ENCODE measurements around the gene ALOX5AP.

The ALOX5AP gene

DNA sequence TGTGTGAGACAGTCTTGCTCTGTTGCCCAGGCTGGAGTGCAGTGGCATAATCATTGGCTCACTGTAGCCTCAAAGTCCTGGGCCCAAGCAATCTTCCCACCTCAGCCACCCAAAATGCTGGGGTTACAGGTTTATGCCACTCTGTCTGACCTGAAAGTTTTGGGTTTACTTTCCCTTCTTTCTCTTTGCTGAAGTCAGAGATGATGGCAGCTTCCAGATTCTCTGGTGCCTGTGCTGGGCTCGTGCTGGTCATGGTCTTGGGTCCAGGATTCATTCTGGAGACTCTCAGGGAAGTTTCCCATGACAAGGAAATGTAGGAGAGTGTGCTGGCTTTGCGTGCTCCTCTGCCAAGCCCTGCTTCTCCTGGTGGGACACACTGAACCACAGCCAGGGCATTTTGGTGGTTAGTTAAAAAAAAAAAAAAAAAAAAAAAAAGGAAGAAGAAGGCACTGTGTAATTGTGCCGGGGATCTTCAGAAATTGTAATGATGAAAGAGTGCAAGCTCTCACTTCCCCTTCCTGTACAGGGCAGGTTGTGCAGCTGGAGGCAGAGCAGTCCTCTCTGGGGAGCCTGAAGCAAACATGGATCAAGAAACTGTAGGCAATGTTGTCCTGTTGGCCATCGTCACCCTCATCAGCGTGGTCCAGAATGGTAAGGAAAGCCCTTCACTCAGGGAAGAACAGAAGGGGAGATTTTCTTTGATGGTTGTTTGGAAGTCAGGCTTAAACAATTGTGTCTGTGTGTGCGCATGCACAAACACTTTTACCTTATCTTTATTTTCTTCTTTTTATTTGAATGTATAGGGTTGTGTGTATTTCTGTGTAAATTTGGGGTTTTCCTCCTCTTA is at the start of gene ALOX5AP:
TSS of gene ALOX5AP (plus strand) at position 519 of the 847 bp plus-strand sequence. CDS start at position 582, 63 bp downstream.
- DNase-seq = peak in 1 of 2 donors; percentile 26

DNA sequence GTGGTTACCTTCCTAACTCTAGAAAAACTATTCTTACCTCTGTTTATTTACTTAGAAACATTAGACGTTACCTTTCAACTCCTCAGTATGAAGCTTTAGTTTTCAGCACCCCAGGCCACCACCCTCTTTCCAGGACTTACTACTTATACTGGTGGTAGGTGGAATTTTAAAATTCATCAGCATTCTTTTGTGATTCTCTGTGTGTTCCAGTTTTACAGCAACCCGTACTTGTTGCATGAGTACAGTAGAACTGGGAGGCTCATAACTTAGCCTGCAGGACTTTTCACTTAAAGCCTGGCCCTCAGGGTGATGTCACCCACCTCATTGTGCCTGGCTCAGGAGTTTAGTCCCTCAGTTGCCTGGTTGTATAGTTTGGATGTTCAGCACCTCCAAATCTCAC is 49.4 kb upstream of the ALOX5AP start:
- DNase-seq = no peak

DNA sequence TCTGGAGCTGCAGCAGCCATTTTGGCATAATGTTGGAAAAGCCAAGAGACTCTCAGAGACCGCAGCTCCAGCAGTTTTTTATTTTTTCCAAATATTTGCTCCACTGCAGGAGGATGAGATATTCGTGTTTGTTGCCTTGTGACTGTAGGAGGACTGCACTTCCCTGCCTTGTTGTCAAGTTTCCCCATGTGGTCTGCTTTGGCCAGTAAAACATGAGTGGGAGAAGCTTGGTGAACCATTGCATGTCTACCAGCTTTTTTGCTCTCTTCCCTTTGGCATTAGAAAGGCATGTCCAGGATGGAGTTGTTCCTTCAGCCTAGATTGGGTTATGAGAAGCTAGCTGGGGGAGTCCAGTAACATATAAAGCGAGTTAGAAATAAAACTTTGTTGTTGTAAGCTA is 47.7 kb upstream of the ALOX5AP start:
- no peak for DNase-seq

DNA sequence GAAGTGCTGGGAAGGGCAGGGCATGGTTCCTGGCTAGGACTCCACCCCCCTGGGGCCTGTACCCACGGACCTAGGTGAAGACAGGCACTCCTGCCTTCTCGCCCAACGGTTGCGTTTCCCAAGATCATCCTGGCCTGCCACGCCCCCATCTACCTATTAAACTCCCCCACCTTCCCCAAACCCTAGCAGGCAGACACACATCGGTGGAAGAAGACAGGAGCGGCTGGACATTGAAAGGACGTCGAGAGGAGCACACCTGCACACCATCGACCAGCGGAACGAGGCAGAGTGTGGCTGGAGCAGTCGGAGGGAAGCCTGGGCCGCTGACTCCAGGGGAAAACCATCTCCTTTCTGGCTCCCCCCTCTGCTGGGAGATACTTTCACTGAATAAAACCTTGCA is 45.6 kb upstream of the ALOX5AP start:
- DNase-seq = no peak

DNA sequence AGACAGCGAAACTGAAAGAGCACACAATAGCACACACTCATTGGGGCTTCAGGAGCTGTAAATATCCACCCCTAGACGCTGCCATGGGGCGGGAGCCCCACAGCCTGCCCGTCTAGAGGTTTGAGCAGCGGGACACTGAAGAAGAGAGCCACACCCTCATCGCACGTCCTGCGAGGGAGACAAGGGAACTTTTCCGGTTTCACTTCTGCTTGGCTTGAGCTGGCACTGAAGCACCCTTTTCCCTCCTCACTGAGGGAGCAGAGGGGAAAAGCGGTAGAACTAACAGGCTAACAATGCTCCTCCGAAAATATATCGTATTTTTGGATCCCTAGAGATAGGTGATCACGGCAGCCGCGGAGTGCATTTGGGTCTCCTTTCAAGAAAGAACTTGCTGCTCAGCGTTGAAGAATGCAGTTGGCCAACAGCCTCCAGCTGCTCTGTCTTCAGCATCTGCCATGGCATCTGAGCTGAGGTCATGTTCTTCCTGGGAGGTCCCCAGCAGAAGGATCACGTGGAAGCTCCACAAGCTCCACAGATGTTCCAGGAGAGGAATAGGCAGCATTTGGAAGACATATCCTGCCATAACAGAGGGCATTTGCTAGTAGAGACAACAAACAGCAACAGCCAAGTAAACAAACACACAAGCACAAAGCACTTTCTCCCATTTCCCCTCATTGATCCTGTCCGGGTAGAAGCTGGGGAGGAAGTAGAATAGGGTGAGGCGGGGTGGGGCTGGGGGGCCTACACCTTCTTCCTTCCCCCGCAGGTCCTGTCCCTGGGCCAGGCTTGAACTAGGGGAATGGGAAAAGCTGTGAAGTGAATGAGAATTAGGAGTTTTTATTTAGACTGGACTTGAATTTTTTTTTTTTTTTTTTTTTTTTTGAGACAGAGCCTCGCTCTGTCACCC is 44.8 kb upstream of the ALOX5AP start:
- no peak for DNase-seq

DNA sequence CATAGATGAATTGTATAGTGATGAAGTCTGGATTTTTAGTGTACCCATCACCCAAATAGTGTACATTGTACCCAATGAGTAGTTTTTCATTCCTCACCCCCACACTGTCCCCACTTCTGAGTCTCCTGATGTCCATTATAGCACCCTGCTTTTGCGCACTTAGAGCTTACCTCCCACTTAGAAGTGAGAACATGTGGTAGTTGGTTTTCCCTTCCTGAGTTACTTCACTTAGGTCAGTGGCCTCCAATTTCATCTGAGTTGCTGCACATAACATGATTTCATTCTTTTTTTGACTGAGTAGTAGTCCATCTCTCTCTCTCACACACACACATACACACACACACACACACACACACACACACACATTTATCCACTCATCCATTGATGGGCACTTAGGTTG is 43.2 kb upstream of the ALOX5AP start:
- no peak for DNase-seq

DNA sequence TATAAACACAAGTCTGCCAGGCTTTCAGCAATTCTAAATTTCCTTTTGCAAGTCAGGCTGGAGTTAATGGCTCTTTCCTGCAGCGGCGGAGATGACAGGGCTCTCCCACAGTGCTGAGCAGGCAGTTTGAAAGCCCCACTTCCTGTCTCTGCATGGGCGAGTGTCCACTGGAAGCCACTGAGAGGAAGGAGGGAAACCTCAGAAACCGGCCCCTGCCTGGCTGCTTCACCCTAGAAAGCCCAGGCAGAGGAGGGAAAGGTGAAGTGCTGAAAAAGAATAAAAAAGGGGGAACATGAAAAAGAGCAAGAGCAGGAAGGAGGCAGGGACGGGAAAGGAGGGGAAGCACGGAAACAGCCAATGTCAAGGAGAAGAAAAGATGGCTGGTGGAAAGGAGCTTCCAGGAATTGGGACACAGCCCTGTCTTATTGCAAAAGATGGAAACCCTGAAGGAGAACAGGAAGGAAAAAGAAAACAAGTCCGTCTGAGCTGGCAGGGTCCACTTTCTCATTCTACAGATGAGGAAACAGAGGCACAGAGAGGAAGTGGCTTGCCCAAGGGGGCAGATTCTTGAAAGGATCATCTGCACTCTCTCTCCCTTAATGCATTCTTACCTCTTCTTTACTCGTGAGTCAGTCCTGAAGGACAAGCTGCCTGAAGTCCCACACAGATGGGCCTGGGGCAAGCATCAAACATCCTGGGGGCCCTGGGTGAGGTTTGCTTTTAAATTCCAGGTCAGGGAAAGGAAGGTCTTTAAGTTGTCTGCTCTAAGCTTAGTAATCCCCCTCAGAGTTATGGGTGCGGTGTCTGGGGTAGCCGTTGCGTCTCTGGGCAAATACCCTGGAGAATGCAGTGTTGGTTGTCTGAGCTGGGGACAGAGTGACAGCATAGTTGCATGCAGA is 38.8 kb upstream of the ALOX5AP start:
- DNase-seq = no peak

DNA sequence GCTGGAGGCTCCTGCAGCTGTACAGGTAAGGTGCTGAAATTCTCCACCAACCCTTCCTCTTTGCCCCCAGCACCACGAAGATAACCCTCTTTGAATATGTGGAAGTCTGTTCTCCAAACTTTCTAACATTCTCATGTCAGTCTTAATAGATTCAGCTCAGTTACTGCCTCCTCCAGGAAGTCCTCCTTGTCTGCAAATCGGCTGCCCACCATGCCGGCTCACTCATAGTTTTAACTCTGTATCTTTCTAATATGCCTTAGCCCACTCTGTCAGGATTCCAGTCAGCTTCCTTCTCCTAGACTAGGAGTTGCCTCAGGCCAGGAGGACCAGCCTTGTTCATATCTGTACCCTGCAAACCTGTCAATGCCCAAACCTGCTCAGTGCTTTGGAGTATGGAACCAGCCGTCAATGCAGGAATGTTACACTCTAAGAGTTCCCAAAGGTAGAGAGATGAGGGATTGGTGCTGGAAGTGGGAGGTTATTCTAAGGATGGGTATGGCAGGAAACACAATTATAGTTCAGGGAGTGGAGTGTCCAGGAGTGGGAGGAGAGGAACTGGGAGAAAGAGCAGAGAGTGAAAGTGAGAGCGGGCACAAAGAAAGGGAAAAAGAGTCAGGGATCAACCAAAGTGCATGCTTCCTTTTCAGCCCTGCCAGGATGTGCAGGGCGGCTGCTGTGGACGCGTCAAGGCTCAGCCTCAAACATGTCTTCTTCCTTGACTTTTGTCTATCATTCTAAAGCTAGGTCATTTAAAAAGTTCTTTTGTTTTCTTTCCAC is 38.0 kb upstream of the ALOX5AP start:
- no peak for DNase-seq

DNA sequence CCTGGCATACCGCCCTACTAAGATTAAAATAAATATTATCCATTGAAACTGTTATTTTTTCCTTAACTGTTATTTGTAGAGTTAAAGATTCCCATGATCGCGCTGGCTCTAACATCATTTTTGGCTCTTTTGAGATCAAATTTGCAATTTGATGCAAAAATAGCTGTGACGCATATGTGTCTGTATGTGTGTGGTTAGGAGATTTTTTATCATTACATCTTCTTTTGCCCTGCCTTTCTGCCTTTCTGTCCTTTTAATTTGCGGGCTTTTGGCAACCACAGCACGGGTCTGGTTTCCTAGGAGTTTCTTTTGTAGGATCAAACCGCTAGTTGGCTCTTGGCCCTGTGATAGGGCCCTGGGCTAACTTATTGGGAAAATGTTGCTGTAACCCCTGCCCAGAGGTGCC is 37.3 kb upstream of the ALOX5AP start:
- no peak for DNase-seq

DNA sequence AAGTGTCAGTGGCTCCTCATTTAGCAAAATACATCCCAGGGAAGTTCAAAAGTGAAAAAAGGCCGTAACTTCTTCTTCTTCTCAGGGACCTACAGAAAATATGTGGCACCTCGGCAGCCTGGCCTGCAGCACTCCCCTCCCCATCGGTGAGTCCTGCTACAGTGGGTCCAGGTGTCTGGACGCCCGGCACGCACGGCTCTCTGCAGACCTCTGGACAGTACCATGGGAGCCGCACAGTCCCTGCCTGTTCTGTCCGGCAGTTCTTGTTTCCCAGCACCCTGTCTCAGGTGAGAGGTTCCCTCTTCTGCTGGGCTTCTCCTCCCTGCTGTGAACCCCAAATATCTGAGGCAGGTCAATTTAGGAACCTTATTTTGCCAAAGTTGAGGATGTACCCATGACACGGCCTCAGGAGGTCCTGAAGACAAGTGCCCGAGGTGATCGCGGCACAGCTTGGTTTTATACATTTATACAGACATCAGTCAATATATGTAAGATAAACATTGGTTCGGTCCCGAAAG is 36.8 kb upstream of the ALOX5AP start:
- DNase-seq = no peak

DNA sequence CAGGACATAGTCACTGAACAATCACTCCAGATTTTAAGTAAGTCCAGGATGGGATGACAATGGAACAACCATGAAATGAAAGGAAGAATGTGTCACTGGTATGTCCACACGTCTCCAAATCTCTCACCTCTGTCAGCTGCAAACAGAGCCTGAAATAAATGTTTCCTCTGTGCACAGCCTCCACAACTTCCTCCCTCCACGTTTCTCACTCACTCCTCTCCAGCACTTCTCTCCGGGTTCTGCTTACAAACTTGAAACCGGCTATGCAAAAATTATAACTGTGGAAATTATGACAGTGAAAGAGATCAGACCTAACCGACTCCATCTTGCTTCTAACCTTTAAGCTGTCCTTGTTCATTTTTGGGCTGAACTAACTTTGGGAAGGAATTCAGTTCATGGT is 35.0 kb upstream of the ALOX5AP start:
- DNase-seq = no peak

DNA sequence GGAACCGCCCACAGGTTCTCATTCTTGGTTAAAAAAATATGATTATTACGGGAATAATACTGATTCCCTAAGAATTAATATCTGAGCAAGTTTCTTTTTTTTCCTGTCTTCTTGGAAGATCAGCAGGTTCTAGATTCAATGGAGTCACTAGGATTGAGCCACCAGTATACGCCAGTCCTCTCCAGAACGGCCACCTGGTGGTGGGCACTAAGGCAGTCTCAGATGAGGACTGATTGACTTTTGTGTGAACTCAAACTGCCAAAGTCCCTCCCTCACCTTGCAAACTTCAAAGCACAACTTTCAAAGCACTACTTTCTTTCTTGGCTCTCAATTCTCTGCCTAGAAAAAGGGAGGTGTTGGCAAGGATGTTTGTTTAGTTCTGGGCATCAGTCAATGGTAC is 33.3 kb upstream of the ALOX5AP start:
- no peak for DNase-seq

DNA sequence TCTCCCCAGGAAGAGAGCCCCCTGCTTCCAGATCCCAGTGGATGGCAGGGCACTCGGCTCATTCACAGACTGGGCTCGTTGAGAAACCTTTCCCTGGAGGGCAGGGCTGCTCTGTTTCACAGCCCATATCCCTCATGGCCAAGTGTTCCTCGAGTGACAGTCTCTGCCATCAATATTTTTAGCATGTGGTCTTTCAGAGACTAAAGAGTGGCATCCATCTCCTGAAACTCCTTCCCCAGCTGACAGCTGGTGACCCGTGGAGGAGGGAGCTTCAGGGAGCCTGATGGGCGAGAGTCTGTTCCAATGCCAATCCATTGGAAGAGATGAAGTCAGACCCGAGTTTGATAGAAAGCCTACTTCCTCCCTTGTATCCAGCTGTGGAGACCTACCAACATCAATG is 30.7 kb upstream of the ALOX5AP start:
- no peak for DNase-seq

DNA sequence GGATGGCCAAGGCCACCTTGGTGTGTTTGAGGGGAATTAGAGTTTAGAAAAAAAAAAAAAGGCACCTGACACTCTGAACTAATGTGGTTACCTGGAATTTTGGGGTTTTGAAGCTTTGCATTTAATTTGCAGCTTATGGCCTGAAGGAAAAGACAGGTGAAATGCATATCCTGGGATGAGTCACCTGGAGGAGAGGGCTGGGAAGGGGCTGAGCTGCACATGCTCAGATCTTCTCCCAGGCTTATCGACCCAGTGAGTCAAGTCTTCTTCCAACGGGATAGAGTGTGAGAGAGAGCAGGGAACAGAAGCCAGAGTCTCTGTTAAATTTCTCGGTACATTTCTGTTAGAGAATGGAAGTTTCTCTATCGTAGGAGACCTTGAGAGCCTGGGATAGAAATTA is 29.7 kb upstream of the ALOX5AP start:
- DNase-seq = no peak

DNA sequence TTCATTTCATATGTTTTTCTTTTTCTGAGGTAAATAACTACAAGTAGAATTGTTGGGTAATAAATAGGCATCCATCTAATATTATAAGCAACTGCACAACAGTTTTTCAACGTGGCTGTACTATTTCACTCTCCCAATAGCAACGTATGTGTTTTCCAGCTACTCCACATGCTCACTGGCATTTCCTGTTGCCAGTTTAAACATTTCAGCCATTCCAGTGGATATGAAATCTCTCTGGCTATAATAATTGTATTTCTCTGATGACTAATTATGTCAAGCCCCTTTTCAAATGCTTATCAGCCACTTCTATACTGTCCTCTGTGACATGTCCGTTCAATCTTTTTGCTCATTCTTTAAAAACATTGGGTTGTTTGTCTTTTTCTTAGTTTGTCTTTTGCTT is 26.8 kb upstream of the ALOX5AP start:
- DNase-seq = no peak

DNA sequence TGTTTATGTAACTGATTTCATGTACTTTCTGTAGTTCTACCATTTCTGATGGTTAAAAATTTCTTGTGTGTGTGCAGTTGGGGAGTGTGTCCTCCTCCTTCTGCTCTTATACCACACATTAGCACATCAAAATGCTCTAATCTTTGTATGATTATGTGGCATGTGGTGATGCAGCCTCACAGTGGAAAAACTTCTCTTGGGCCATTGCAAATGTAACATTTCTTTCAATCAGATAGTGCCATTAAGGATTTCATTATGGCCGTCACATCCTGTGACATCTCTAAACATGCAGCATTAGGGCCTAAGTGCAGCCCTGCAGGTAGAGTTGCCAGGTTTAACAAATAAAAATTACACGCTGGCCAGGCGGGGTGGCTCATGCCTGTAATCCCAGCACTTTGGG is 24.9 kb upstream of the ALOX5AP start:
- no peak for DNase-seq

DNA sequence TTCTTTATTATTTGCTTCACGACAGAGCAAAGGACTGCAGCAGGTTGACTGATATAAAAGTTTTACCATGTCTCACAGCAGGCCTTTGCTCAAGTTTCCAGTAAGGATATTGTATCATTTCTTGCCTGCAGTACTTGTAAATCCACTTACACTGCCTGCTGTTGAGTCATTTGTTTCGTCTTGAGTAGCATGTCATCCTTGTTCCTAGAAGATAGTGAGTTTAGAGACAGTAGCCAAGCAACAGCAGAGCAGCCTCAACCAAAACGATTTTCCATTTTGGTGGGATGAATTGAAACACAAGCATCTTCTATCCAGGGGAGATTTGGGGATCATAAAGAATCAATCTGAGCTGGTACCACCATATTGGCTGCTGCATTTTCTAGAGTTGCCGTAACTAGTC is 24.0 kb upstream of the ALOX5AP start:
- DNase-seq = no peak

DNA sequence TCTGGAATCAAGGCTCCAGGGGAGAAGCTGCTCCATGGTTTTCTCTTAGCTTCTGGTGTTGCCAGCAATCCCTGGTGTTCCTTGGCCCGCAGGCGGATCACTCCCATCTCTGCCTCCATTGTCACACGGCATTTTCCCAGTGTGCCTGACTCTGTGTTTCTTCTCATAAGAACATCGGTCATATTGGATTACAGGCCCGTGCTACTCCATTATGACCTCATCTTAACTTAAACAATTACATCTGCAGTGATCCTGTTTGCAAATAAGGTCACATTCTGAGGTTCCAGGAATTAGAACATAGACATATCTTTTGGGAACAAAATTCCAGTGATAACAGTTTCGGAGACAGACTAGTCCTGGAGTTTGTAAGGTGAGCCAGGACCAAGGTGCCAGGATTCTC is 23.5 kb upstream of the ALOX5AP start:
- no peak for DNase-seq

DNA sequence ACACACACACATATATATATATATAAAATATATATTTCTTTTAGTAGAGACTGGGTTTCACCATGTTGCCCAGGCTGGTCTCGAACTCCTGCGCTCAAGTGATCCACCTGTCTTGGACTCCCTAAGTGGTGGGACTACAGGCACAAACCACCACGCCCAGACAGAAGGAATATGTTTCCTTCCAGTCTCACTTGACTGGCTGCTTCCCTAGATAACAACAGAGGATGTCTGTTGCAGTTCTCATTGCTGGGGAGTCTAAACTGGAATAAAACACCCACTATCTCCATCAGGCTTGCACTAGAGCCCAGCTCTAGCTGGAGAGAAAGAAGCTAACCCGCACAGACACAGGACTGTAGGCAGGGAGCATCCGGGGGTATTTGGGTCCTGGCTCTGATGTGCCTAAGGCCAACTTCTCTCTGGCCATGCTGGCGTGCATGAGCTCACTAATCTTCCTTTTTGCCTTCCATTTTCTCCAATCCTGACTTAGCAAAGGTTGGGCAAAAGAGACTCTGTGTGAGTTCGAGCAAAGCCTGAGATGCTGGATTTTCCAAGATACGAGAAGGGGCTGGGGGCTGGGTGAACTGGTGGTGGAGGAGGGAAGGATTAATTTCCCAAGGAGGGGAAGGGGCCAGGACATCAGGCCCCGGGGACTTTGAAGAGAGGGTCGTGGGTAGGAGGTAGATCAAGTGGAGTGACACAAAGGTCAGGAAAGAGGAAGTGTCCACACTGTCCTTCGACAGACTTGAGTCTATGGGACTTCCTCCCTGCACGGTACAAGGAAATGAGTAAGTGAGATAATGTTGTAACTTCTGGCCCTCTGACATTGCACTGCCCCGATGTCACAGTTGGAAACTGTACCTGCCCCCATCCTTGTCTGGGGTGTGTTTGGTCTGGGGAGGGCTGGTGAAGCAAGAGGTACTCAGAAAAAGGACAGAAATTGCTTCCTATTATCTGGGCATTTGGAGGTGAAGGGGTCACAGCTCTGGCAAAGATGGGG is 22.5 kb upstream of the ALOX5AP start:
- DNase-seq = no peak

DNA sequence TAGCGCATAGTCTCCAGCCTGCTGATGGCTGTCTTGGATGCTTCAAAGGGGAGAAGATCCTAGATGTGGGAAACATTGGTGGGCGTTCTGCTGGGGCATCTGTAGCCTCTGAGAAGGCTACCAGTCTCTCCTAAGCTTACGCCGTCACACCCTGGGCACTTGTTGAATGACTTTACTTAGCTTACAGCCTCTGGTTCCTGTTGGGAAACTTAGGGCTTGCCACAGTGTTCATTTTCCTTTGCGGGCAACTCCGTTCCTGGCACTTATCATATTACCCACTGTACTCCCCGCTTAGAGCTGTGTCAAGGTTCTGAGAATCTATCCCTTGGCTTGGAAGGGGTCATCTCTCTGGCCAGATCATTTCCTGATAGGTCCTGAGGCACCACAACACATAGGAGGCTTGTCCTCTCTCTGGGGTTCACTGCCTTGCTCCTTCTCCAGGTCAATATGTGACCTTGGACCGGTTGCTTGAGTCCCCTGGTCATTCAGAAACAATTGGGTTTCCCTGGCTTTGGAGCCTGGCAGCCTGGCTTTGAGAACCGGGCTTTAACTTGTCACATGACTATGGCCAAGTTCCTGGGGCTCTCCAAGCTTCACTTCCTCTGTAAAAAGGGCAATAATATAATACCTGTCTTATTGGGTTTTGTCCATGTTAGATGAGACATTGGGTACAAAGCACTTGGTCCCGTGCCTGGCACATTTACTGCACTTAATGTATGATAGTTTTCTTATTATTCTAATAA is 20.5 kb upstream of the ALOX5AP start:
- no peak for DNase-seq
